Measurements from ENCODE around the gene DSCAML1. TPM values are rescaled to one million over a fixed set of nuclear protein-coding genes. Genes with fewer than 3 reads are reported as not detected.

The DSCAML1 gene
- polyA plus RNA-seq, 1 donor from 2014 or later = not detected

Other genes starting within 250 kb of the DSCAML1 start
- not detected for gene FXYD2, start 27.5 kb upstream of the DSCAML1 start, polyA plus RNA-seq
- gene FXYD6, start 79.4 kb upstream of the DSCAML1 start, polyA plus RNA-seq = not detected
- 0.35 TPM for gene TMPRSS13, start 132.2 kb upstream of the DSCAML1 start, polyA plus RNA-seq
- 97.1 TPM for gene IL10RA, start 189.2 kb upstream of the DSCAML1 start, polyA plus RNA-seq